Measurements from ENCODE around the gene NRL.

Gene NRL

DNA sequence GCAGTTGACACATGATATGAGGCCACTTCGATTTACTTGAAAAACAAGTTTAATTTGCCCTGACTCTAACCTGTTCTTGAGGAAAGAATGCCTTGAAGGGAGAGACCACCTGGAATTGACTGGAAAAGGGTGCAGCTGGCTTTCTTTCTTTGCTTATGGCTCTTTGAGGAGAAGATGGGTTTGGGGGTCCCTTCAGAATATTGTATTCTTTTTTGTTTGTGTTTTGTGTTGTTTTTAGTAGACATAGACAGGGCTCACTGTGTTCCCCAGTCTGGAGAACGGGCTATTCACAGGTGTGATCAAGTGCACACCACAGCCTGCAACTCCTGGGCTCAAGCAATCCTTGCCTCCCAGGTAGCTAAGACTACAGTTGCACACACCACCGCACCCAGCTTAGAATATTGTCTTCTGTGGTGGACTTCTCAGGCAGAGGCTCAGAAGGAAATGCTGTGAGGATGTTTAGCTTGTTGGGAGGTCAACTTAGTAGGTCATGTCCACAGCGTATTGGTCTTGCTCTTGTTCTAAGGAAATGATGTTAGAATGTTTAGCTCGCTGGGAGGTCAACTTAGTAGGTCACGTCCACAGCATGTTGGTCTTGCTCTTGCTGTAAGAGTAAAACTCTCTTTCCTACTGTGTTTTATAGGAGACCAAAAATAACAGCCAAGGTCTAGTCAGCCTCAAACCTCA, 1.5 kb upstream of the NRL start:
- DNase-seq (ENCODE audit: low read depth): no peak
- TF ChIP-seq, protein P1, sequence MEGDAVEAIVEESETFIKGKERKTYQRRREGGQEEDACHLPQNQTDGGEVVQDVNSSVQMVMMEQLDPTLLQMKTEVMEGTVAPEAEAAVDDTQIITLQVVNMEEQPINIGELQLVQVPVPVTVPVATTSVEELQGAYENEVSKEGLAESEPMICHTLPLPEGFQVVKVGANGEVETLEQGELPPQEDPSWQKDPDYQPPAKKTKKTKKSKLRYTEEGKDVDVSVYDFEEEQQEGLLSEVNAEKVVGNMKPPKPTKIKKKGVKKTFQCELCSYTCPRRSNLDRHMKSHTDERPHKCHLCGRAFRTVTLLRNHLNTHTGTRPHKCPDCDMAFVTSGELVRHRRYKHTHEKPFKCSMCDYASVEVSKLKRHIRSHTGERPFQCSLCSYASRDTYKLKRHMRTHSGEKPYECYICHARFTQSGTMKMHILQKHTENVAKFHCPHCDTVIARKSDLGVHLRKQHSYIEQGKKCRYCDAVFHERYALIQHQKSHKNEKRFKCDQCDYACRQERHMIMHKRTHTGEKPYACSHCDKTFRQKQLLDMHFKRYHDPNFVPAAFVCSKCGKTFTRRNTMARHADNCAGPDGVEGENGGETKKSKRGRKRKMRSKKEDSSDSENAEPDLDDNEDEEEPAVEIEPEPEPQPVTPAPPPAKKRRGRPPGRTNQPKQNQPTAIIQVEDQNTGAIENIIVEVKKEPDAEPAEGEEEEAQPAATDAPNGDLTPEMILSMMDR (conservative IDR thresholded peaks at IDR 0.05; ENCODE audit: low read length): no peak
- H3K4me3 ChIP-seq (ENCODE audit: low read length): no peak overlapping the region

DNA sequence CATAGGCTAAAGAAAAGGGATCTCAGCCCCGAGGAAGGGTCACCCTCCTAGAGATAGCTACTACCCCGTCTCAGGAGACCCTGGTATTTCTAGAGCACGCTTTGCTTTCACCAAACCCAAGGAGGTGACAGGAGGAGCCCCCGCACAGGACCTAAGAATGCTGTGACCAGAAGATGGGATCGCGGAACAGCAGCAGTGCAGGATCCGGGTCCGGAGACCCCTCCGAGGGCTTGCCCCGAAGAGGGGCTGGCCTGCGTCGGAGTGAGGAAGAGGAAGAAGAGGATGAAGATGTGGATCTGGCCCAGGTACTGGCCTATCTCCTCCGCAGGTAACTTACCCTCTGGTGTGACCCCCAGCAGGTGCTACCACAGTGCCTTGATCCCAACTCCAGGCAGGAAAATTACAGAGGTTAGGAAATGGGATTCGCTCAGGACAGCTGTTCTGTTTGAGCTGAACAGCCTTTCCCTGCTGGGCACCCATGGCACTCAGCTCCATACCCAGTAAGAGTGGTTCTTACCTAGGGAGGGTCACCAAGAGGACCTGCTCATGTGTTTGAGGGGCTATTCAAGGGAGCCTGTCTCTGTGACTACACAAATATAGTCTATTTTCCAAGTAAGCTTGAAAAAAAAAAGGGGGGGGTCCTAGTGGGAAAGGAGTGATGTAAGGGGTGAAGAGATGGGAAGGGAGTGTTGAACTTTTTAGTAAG, 826 bp upstream of the NRL start:
- DNase-seq (ENCODE audit: low read depth): no peak
- TF ChIP-seq, protein P1 (conservative IDR thresholded peaks at IDR 0.05; ENCODE audit: low read length): no peak
- H3K4me3 ChIP-seq (ENCODE audit: low read length): peak overlapping the region; percentile 90

DNA sequence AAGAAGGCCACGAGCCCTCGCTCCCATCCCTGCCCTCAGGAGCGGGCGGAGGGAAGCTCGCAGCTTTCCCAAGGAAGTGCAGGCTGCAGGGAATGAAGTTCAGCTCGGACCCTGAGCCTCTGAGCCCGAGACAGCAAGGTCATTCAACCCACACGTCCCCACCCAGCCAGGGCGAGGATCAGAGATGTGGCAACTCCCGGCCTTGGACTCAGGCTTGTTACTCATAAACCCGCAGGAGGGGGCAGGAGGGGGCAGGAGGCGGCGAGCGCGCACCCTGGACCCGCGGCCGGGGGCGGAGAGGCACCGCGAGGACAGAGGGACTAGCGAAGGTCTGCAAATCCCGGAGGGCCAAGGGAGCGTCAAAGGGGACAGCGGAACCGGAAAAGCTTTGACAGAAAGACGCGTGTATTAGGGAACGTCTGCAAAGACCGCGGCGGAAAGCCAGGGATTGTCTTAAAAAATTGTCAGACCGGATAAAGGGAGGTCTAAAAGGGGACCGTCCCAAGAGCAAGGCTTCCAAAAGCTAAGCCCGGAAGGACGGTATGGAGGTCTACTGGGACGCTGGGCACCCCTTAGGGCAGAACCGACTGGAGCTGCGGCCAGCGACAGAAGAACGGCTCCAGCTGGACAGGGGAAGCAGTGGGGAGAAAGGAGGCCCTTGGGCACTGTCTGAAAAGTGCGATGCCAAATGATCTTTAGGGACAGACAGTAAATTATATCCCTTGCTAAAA, 783 bp downstream of the NRL start:
- peak; percentile 89 for DNase-seq (ENCODE audit: low read depth)
- H3K4me3 ChIP-seq (ENCODE audit: low read length): peak overlapping the region; percentile 90
- TF ChIP-seq, protein P1 (conservative IDR thresholded peaks at IDR 0.05; ENCODE audit: low read length): no peak

DNA sequence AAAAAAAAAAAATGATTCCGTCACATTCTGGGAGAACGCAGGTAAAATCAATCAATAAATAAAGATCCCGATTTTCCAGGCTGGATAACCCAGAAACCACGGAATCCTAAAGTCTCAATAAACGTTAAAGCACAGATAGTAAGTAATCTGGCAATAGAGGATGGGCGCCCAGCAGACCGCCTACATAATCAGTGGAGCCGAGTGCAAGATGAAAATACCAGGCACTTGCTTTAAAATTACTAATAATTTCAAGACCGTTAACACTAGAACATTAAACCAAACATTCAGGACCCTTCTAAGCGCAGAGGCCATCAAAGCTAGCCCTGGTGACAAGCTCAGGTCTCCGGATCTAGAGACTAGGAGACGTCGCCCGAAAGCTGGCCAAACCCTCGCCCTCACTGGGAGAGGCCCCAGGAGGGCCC, 1.4 kb downstream of the NRL start:
- H3K4me3 ChIP-seq (ENCODE audit: low read length): peak overlapping the region; percentile 90
- no peak for DNase-seq (ENCODE audit: low read depth)

DNA sequence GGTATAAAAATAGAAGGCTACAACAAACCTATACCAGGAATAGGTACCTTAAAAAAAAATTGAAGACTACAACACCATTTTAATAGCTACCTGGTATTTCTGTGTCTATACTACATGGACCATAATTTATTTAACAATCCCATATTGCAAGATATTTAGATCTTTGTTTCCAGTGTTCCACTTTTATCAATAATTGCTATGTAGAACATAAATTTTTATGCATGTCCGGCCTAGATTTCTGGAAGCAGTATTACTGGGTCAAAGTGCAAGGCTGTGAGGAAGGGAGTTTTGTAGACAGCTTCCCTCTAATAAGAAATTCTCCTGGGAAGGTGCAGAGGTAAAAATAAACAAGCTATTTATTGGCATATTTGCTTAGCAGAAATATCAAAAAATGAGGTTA, 4.2 kb downstream of the NRL start:
- no peak overlapping the region for H3K4me3 ChIP-seq (ENCODE audit: low read length)
- TF ChIP-seq, protein P1 (conservative IDR thresholded peaks at IDR 0.05; ENCODE audit: low read length): no peak
- no peak for DNase-seq (ENCODE audit: low read depth)

More for the DNA sequence above, 1.4 kb downstream of the NRL start:
- TF ChIP-seq, protein P1 (conservative IDR thresholded peaks at IDR 0.05; ENCODE audit: low read length): no peak

DNA sequence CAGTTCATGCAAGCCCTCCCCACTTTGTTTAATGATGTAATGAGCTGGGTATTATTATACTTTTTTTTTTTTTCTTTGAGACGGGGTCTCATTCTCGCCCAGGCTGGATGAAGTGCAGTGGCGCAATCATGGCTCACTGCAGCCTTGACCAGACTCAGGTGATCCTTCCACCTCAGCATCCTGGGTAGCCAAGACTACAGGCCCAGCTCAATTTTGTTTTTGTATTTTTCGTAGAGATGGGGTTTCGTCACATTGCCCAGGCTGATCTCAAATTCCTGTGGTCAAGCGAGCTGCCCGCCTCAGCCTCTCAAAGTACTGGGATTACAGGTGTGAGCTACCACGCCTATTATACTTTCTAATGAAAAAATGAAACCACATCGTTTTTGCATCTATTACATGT, 4.7 kb downstream of the NRL start:
- DNase-seq (ENCODE audit: low read depth): no peak
- no peak overlapping the region for H3K4me3 ChIP-seq (ENCODE audit: low read length)
- TF ChIP-seq, protein P1 (conservative IDR thresholded peaks at IDR 0.05; ENCODE audit: low read length): no peak
